Glutamatergic neuron (in vitro differentiated cells): ENCODE measurements around the gene PASK. TPM values are rescaled to one million over a fixed set of nuclear protein-coding genes. Genes with fewer than 3 reads are reported as not detected.

ENCODE experiments used
- DNase-seq: peaks from one replicate; pipeline ENCODE4 v3.0.0; 2022
- H3K27ac Mint-ChIP-seq: one replicate; pipeline ENCODE4 v1.8.0; 2020; ENCODE audit warnings: mild to moderate bottlenecking, mixed read lengths, inconsistent platforms; ENCODE audit not compliant: unreplicated experiment
- H3K27me3 Mint-ChIP-seq: one replicate; pipeline ENCODE4 v1.8.0; 2020; ENCODE audit warnings: mild to moderate bottlenecking, moderate library complexity, mixed read lengths, inconsistent platforms; ENCODE audit not compliant: unreplicated experiment
- H3K36me3 Mint-ChIP-seq: one replicate; pipeline ENCODE4 v1.8.0; 2020; ENCODE audit warnings: mild to moderate bottlenecking, mixed read lengths, inconsistent platforms; ENCODE audit not compliant: unreplicated experiment
- H3K4me1 Mint-ChIP-seq: one replicate; pipeline ENCODE4 v1.8.0; 2020; ENCODE audit warnings: mild to moderate bottlenecking, low read depth, mixed read lengths, inconsistent platforms; ENCODE audit not compliant: unreplicated experiment
- H3K4me3 Mint-ChIP-seq: one replicate; pipeline ENCODE4 v1.8.0; 2020; ENCODE audit warnings: mild to moderate bottlenecking, mixed read lengths, inconsistent platforms; ENCODE audit not compliant: unreplicated experiment
- H3K9me3 Mint-ChIP-seq: one replicate; pipeline ENCODE4 v1.8.0; 2020; ENCODE audit warnings: mild to moderate bottlenecking, moderate library complexity, mixed read lengths, inconsistent platforms; ENCODE audit not compliant: unreplicated experiment
- total RNA-seq: library from RNA; stranded (reverse); fragmentation: NEBNext Ultra II Directional; extraction: Animal tissue kit (Norgen Biotek cat#: 25700); gene quantifications from one replicate; pipeline ENCODE4 v1.2.1, GENCODE V29; 2021; ENCODE audit not compliant: unreplicated experiment
- TF ChIP-seq, protein P1 (sequence below): fragments of 200-600 bp; sonication (generic); IDR thresholded peaks from one replicate; pipeline ENCODE4 v1.5.0; 2021; ENCODE audit not compliant: partially characterized antibody, unreplicated experiment

Gene PASK
- total RNA-seq, 1 donor from 2014 or later: 24.4 TPM

DNA sequence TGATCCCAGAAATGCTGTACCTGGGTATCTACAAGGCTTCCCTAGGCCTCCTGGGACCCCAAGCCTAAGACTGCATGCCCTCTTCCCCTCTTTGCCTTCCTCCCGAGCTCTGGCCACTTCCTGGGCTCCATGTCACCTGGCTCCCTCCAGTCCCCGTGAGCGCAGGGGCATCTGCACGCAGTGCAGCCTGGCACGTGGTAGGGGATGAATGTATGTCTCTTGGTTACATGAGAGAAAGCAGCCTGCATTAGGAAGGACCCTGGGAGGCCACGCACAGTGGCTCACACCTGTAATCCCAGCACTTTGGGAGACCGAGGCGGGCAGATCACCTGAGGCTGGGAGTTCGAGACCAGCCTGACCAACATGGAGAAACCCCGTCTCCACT lies 15.8 kb downstream of the PASK start:
- no peak overlapping the region for H3K27ac Mint-ChIP-seq
- peaks cover 1% of the 10 kb centered on the region for H3K9me3 Mint-ChIP-seq
- no peaks in the 10 kb centered on the region for H3K27me3 Mint-ChIP-seq
- H3K4me1 Mint-ChIP-seq: no peaks in the 10 kb centered on the region
- no peak overlapping the region for H3K4me3 Mint-ChIP-seq
- TF ChIP-seq, protein P1, sequence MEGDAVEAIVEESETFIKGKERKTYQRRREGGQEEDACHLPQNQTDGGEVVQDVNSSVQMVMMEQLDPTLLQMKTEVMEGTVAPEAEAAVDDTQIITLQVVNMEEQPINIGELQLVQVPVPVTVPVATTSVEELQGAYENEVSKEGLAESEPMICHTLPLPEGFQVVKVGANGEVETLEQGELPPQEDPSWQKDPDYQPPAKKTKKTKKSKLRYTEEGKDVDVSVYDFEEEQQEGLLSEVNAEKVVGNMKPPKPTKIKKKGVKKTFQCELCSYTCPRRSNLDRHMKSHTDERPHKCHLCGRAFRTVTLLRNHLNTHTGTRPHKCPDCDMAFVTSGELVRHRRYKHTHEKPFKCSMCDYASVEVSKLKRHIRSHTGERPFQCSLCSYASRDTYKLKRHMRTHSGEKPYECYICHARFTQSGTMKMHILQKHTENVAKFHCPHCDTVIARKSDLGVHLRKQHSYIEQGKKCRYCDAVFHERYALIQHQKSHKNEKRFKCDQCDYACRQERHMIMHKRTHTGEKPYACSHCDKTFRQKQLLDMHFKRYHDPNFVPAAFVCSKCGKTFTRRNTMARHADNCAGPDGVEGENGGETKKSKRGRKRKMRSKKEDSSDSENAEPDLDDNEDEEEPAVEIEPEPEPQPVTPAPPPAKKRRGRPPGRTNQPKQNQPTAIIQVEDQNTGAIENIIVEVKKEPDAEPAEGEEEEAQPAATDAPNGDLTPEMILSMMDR: no peak
- DNase-seq: no peak
- no peaks in the 10 kb centered on the region for H3K36me3 Mint-ChIP-seq

DNA sequence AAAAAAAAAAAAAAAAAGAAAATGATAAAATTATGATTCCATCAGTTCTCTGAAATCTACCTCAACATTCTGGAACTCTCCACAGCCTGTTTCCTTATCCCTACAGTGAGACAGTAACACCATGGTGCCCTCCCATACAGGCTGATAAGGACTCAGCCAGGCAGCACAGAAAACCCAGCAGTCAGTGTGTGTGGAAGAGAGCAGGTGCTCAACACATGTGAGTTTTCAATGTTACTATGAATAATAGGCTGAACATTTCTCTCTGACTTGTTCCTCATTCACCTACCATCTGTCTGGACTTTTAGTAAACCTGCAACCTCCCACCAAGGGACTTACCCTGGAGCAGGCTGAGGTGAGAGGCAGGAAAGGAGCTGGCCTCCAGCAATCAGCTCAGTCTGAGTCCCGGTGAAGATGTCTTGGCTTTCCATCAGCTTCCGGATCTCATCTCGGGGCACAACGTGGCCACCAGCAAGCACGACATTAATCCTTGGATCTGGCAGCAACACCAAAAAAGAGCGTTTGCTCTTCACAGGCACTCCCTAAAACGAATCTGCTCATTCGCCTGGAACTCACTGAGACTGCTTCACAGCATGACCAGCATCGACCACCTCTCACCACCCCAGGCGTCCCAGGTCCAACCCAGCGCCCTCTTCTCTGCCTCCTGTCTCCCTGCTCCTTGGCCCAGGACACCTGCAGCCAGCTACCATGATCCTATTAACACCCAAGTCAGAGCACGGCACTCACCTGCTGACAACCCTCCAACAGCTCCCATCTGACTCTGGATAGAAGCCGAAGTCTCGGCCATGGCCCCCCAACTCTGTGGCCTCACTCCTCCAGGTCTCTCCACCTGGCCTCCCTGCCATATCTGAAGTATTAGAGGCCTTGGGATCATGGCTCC lies 16.5 kb downstream of the PASK start:
- Mint-ChIP-seq H3K27me3 (peaks cover 4% of the 10 kb centered on the region), H3K4me3 (no peak overlapping the region), H3K36me3 (no peaks in the 10 kb centered on the region), H3K4me1 (no peaks in the 10 kb centered on the region), H3K9me3 (peaks cover 1% of the 10 kb centered on the region), H3K27ac (no peak overlapping the region)
- no peak for DNase-seq
- TF ChIP-seq, protein P1: no peak

DNA sequence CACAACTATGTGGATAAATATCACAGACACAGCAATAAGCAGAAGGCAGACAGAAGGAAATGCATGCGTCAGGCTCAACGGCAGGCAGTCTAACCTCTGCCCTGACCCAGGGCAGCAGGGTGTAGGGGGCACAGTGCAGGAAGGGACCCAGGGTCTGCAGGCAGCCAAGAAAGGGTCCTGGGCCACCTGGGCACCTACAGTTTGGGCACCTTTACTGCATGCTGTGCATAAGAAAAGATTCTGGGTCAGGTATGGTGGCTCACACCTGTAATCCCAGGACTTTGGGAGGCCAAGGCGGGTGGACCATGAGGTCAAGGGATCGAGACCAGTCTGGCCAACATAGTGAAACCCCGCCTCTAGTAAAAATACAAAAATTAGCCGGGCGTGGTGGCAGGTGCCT lies 17.7 kb downstream of the PASK start:
- H3K27ac Mint-ChIP-seq: no peak overlapping the region
- H3K27me3 Mint-ChIP-seq: peaks cover 4% of the 10 kb centered on the region
- TF ChIP-seq, protein P1: no peak
- no peak overlapping the region for H3K4me3 Mint-ChIP-seq
- no peaks in the 10 kb centered on the region for H3K4me1 Mint-ChIP-seq
- no peak for DNase-seq
- H3K9me3 Mint-ChIP-seq: peaks cover 1% of the 10 kb centered on the region
- no peaks in the 10 kb centered on the region for H3K36me3 Mint-ChIP-seq

DNA sequence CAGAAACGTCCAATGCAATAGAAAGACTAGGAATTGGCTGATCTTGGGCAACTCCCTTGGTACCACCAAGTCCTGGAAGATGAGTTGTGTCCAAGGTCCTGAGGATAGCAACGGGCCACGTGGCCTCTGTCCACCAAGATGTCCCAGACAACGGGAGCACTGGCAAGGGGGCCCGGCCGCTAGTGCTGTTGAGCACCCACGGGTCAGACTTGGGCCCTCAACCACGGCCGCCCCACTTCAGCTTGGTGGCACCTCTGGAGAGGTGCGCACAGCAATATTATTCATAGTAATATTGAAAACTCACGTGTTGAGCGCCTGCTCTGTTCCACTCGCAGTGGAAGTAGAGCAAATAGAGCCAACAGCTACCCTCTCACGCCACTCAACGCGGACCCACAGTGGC lies 19.0 kb downstream of the PASK start:
- no peak for DNase-seq
- no peak overlapping the region for H3K27ac Mint-ChIP-seq
- TF ChIP-seq, protein P1: no peak
- peaks cover 4% of the 10 kb centered on the region for H3K27me3 Mint-ChIP-seq
- no peaks in the 10 kb centered on the region for H3K36me3 Mint-ChIP-seq
- H3K4me3 Mint-ChIP-seq: no peak overlapping the region
- no peaks in the 10 kb centered on the region for H3K4me1 Mint-ChIP-seq
- H3K9me3 Mint-ChIP-seq: peaks cover 1% of the 10 kb centered on the region

DNA sequence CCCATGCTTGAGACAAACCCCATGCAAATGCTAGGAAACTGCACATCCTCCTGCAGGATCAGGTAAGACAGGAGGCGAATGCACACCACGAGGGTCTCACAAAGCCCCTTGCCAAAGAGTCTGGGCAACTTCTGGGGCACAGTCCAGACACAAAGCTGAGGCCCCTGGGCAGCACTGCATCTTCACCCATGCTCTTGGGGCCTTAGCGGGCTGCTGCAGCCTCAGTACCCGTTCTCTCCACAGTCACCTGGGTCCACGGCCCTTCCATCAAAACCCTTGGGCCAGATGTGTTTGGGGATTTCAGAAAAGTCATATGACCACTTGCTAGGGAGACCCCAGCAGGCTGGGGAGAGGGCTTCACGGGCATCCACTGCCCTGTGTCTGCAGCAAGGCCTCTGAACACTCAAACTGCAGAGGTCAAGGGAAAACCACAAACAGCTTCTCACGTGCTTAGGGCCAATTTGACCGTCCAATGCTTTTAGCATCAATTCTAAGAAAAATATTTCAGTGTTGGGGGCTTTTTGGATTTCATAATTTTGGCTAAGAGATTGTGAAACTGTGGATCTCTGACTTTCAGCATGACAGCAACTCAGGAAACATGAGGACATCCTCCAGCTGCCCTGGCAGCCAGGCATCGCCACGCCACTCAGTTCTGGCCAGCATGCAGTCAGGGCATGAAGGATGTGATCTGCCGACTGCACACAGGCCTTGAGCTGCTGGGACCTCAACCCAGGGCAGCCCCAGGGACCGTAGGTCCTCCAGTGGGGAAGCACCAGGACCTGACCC lies 20.0 kb downstream of the PASK start:
- Mint-ChIP-seq H3K36me3 (no peaks in the 10 kb centered on the region), H3K27ac (no peak overlapping the region)
- TF ChIP-seq, protein P1: no peak

More for the DNA sequence above, 20.0 kb downstream of the PASK start:
- Mint-ChIP-seq H3K4me3 (no peak overlapping the region), H3K9me3 (peaks cover 1% of the 10 kb centered on the region), H3K4me1 (no peaks in the 10 kb centered on the region), H3K27me3 (peaks cover 4% of the 10 kb centered on the region)
- DNase-seq: no peak
